A673 (cell line): Measurements from ENCODE around the gene SDSL.

ENCODE experiments used
- CTCF ChIP-seq: fragments of 300-800, 200-600 bp; sonication (generic); conservative IDR thresholded peaks from 2 replicates; pipeline ENCODE4 v1.5.1; 2017; ENCODE audit warnings: low read depth, mild to moderate bottlenecking, antibody characterized with exemption, low read length, moderate library complexity, mixed read lengths
- EZH2 ChIP-seq: fragments of 200-600 bp; sonication (generic); IDR thresholded peaks from 2 replicates; pipeline ENCODE4 v1.6.1; 2017; ENCODE audit warnings: borderline replicate concordance, low read depth, mild to moderate bottlenecking, mixed read lengths, antibody characterized with exemption, low read length; ENCODE audit not compliant: poor library complexity, severe bottlenecking

GRCh38 chr12:113402586-113403260 lies 19.5 kb upstream of the SDSL start:
- no peak for TF ChIP-seq CTCF
- no peak for TF ChIP-seq EZH2
